GM18519 (cell line): ENCODE data around the gene RAB7A.
"Not testable (repeated sequence)": the region's sequence is repeated elsewhere in the genome, so short reads cannot be mapped to it uniquely, and the experiment has no call there.

Experiments
- ATAC-seq: cut with Tn5 transposase; IDR thresholded peaks from one replicate; pipeline ENCODE4 v1.9.1; 2021; ENCODE audit warnings: mild to moderate bottlenecking, moderate library complexity; ENCODE audit not compliant: unreplicated experiment, low FRiP score

RAB7A gene

GRCh38 chr3:128814519-128815317 is 88.7 kb downstream of the RAB7A start:
- no peak for ATAC-seq

- ATAC-seq: no peak
These were observed 89.5 kb downstream of the RAB7A start for GRCh38 chr3:128815318-128816064.

- no peak for ATAC-seq
These were observed 92.3 kb downstream of the RAB7A start for GRCh38 chr3:128818186-128818787.

- ATAC-seq: no peak
These were observed 94.4 kb downstream of the RAB7A start for GRCh38 chr3:128820252-128820839.

- ATAC-seq: no peak
These were observed 97.0 kb downstream of the RAB7A start for GRCh38 chr3:128823008-128823407.

GRCh38 chr3:128823631-128824030 is 97.6 kb downstream of the RAB7A start:
- ATAC-seq: no peak

GRCh38 chr3:128824132-128824850 is 98.3 kb downstream of the RAB7A start:
- ATAC-seq: no peak

GRCh38 chr3:128825117-128825725 is 99.2 kb downstream of the RAB7A start:
- ATAC-seq: no peak

- ATAC-seq: not testable (repeated sequence)
These were observed 103.1 kb downstream of the RAB7A start for GRCh38 chr3:128829087-128829486.

GRCh38 chr3:128829925-128830625 is 104.1 kb downstream of the RAB7A start:
- not testable (repeated sequence) for ATAC-seq

- not testable (repeated sequence) for ATAC-seq
These were observed 104.8 kb downstream of the RAB7A start for GRCh38 chr3:128830762-128831161.

GRCh38 chr3:128832979-128833378 is 107.0 kb downstream of the RAB7A start:
- not testable (repeated sequence) for ATAC-seq

GRCh38 chr3:128835096-128835495 is 109.1 kb downstream of the RAB7A start:
- no peak for ATAC-seq

GRCh38 chr3:128841926-128842920 is 116.2 kb downstream of the RAB7A start:
- no peak for ATAC-seq

- ATAC-seq: no peak
These were observed 118.5 kb downstream of the RAB7A start for GRCh38 chr3:128844502-128844901.

- no peak for ATAC-seq
These were observed 119.3 kb downstream of the RAB7A start for GRCh38 chr3:128845119-128845777.

GRCh38 chr3:128845778-128846485 is 119.9 kb downstream of the RAB7A start:
- ATAC-seq: peak; percentile 61
